ENCODE data around the gene AFP. TPM values are rescaled to one million over a fixed set of nuclear protein-coding genes. Genes with fewer than 3 reads are reported as not detected.

The AFP gene
- total RNA-seq, 1 donor from 2014 or later, result not detected

GRCh38 chr4:73414936-73415271 lies 21.1 kb upstream of the AFP start:
- no peak for DNase-seq (ENCODE audit: low read depth, low spot score)

GRCh38 chr4:73415807-73416238 lies 20.2 kb upstream of the AFP start:
- DNase-seq (ENCODE audit: low read depth, low spot score), result no peak

GRCh38 chr4:73416423-73417087 lies 19.5 kb upstream of the AFP start:
- DNase-seq (ENCODE audit: low read depth, low spot score), result no peak

- DNase-seq (ENCODE audit: low read depth, low spot score), result no peak
Measured at GRCh38 chr4:73417342-73417741, 18.7 kb upstream of the AFP start.

- DNase-seq (ENCODE audit: low read depth, low spot score), result no peak
Measured at GRCh38 chr4:73417973-73418372, 18.0 kb upstream of the AFP start.

GRCh38 chr4:73418677-73419076 lies 17.3 kb upstream of the AFP start:
- no peak for DNase-seq (ENCODE audit: low read depth, low spot score)

- no peak for DNase-seq (ENCODE audit: low read depth, low spot score)
Measured at GRCh38 chr4:73419106-73420038, 16.6 kb upstream of the AFP start.

GRCh38 chr4:73420615-73421014 lies 15.4 kb upstream of the AFP start:
- DNase-seq (ENCODE audit: low read depth, low spot score), result no peak

- DNase-seq (ENCODE audit: low read depth, low spot score), result no peak
Measured at GRCh38 chr4:73421708-73422457, 14.1 kb upstream of the AFP start.

GRCh38 chr4:73422458-73422752 lies 13.6 kb upstream of the AFP start:
- no peak for DNase-seq (ENCODE audit: low read depth, low spot score)

GRCh38 chr4:73423184-73423583 lies 12.8 kb upstream of the AFP start:
- no peak for DNase-seq (ENCODE audit: low read depth, low spot score)

GRCh38 chr4:73426666-73427065 lies 9.4 kb upstream of the AFP start:
- no peak for DNase-seq (ENCODE audit: low read depth, low spot score)

- DNase-seq (ENCODE audit: low read depth, low spot score), result no peak
Measured at GRCh38 chr4:73429118-73429517, 6.9 kb upstream of the AFP start.

GRCh38 chr4:73429826-73430587 lies 6.0 kb upstream of the AFP start:
- DNase-seq (ENCODE audit: low read depth, low spot score), result no peak

GRCh38 chr4:73431813-73432168 lies 4.2 kb upstream of the AFP start:
- DNase-seq (ENCODE audit: low read depth, low spot score), result no peak

GRCh38 chr4:73432169-73433000 lies 3.6 kb upstream of the AFP start:
- no peak for DNase-seq (ENCODE audit: low read depth, low spot score)

GRCh38 chr4:73433140-73433539 lies 2.9 kb upstream of the AFP start:
- DNase-seq (ENCODE audit: low read depth, low spot score), result no peak

GRCh38 chr4:73434311-73434710 lies 1.7 kb upstream of the AFP start:
- no peak for DNase-seq (ENCODE audit: low read depth, low spot score)

GRCh38 chr4:73436674-73437557 lies 895 bp downstream of the AFP start:
- DNase-seq (ENCODE audit: low read depth, low spot score), result no peak

GRCh38 chr4:73437558-73437956 lies 1.5 kb downstream of the AFP start:
- DNase-seq (ENCODE audit: low read depth, low spot score), result no peak

Measured in pulmonary artery endothelial cell (primary cell).